ENCODE measurements around the gene LRRC37B.
"Not testable (repeated sequence)": the region's sequence is repeated elsewhere in the genome, so short reads cannot be mapped to it uniquely, and the experiment has no call there.

- TF ChIP-seq FOXK2 (IDR thresholded peaks at IDR 0.05); SUZ12 (IDR thresholded peaks at IDR 0.05); SP1 (IDR thresholded peaks at IDR 0.05); CTBP1 (IDR thresholded peaks at IDR 0.05; ENCODE audit: borderline replicate concordance); ELF4 (IDR thresholded peaks at IDR 0.05); TARDBP (IDR thresholded peaks at IDR 0.05); ZNF384 (IDR thresholded peaks at IDR 0.05): not testable (repeated sequence)
Observed at GRCh38 chr17:32084003-32084941, 77.1 kb downstream of the LRRC37B start.

Measured in HEK293T (cell line).